Epithelial cell of proximal tubule (primary cell): ENCODE measurements around the gene LOX. TPM values are rescaled to one million over a fixed set of nuclear protein-coding genes. Genes with fewer than 3 reads are reported as not detected.
"Not testable (repeated sequence)": the region's sequence is repeated elsewhere in the genome, so short reads cannot be mapped to it uniquely, and the experiment has no call there.

ENCODE experiments used
- DNase-seq: peaks from one replicate; pipeline ENCODE4 v3.0.0-alpha.2; 2011; ENCODE audit warnings: low read depth
- H3K4me3 ChIP-seq: 2 replicates; pipeline ENCODE4 v1.5.1; 2011; ENCODE audit warnings: low read depth, mild to moderate bottlenecking, low read length
- total RNA-seq: library from RNA; depleted of rRNA; stranded (reverse); fragments of >200 nt; gene quantifications from 2 replicates; pipeline ENCODE4 v1.2.3, GENCODE V29; 2015
- TF ChIP-seq, protein P1 (sequence below): conservative IDR thresholded peaks from 2 replicates; pipeline ENCODE4 v1.5.1; 2012; ENCODE audit warnings: low read depth, mild to moderate bottlenecking, low read length

LOX gene
- total RNA-seq, 1 donor from 2014 or later = 14.9 TPM

DNA sequence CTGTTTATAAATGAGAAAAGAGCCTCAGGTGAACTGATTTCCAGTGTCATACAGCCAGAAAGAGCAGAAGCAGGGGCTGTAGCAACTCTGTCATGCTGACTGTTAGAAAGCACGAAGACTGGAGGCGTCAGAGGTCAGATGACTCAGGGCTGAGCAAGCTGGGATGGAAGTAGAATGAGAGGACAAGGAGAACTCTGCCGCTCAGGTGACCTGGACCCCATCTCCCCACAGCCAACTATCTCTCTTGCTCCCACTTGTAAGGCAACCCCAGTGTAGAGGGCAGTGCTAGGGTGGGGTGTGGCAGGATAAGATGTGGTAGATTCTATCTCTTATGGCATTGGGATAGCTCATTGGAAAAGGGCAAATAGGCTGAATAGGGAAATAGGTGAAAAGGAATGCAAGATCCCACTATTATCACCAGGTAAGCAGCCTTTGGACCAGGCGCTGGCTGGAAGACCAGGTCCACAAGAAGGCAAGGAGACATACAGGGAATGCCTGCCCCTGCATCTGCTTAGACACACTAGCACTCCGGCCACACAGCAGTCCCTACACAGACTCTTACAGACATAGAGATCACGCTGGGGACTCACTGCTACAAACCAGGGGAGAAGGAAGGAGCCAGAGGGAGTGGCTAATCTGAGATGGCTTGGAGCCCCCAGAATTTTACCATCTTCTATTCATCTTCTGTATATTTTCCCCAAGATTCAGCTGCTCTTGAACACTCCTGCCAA, 21.2 kb upstream of the LOX start:
- TF ChIP-seq, protein P1, sequence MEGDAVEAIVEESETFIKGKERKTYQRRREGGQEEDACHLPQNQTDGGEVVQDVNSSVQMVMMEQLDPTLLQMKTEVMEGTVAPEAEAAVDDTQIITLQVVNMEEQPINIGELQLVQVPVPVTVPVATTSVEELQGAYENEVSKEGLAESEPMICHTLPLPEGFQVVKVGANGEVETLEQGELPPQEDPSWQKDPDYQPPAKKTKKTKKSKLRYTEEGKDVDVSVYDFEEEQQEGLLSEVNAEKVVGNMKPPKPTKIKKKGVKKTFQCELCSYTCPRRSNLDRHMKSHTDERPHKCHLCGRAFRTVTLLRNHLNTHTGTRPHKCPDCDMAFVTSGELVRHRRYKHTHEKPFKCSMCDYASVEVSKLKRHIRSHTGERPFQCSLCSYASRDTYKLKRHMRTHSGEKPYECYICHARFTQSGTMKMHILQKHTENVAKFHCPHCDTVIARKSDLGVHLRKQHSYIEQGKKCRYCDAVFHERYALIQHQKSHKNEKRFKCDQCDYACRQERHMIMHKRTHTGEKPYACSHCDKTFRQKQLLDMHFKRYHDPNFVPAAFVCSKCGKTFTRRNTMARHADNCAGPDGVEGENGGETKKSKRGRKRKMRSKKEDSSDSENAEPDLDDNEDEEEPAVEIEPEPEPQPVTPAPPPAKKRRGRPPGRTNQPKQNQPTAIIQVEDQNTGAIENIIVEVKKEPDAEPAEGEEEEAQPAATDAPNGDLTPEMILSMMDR = no peak
- no peak for DNase-seq
- H3K4me3 ChIP-seq = no peak overlapping the region

DNA sequence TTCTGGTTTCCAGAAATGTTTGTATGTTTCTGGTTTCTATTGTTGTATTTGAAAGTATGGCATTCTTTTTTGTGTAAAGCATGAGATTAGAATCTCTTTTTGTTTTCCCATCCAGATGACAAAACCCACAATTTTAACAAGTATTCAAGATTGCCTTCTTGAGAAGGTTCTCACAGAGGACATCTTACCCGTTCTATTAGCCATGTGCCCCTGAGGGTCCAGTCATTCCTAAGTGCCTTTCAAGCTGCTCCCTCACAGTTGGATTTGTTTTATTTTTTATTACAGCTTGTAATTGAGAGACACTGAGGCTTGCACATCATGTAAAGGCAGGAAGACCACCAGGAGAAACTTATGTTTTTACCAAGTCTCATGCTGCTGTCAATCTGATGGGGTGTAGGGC, 19.3 kb upstream of the LOX start:
- TF ChIP-seq, protein P1 = no peak
- DNase-seq = no peak
- no peak overlapping the region for H3K4me3 ChIP-seq

DNA sequence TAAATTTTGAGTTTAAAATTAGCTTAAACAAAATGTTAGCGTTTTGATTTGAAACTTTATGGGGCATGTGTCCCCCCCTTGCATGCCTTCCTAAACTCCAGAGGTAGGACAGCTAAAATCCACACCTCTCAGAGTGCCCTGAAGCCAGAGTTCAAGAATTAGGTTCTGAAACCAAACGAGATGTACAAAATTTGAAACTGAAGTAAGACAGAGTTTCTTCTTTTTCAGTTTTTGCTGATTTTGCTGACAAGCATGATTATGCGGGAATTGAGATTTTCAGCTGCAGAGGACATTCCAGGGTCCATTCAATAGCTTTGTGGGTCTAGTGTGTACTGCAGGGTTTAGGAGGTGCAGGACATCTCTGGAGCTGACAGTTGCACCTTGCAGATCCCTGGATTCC, 17.1 kb upstream of the LOX start:
- TF ChIP-seq, protein P1 = no peak

DNA sequence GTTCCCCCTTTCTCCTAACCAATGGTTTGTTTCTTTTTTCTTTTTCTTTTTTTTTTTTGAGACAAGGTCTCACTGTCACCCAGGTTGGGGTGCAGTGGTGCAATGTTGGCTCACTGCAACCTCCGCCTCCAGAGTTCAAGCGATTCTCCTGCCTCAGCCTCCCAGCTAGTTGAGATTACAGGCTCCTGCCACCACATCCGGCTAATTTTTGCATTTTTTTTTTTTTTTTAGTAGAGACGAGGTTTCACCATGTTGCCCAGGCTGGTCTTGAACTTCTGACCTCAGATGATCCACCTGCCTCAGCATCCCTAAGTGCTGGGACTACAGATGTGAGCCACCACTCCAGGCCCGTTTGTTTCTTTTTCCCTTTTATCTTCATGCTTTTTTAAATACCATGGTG, 16.2 kb upstream of the LOX start:
- not testable (repeated sequence) for DNase-seq, H3K4me3 ChIP-seq

More for the DNA sequence above, 17.1 kb upstream of the LOX start:
- DNase-seq = no peak
- H3K4me3 ChIP-seq = no peak overlapping the region

DNA sequence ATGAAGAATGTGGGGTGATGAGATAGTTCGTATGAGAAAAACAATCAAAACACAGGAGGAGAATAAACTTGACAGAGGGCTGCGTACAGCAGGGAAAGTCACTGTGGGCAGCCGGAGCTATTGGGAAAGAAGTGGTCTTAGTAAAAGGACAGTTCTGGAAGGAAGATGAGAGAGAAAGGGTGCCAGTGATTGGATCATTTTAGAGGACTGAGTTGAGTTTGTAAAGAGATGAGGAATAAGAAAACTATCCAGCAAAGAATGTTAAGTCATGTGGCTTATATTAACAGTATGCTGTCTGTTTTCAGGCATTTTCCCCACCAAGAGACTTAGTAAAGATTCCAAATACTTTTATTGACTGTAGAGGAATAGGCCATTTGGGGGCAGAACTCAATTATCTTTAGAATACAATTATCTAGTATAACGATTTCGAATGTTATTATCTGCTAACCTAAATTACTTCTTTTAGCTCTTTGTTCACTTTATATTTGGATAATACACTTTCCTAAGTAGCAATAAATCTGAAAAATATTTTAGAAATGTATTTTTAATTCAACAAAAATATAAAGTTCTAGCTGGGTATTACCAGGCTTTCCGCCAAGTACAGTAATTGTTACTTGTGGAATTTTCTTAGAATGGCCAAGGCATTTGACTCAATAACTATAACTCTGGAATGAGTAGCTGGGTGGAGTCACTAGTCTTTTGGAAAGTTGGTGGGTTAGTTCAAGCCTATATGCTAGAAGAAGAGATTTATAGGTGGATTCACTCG, 15.5 kb upstream of the LOX start:
- TF ChIP-seq, protein P1 = no peak
- no peak overlapping the region for H3K4me3 ChIP-seq
- DNase-seq = no peak

DNA sequence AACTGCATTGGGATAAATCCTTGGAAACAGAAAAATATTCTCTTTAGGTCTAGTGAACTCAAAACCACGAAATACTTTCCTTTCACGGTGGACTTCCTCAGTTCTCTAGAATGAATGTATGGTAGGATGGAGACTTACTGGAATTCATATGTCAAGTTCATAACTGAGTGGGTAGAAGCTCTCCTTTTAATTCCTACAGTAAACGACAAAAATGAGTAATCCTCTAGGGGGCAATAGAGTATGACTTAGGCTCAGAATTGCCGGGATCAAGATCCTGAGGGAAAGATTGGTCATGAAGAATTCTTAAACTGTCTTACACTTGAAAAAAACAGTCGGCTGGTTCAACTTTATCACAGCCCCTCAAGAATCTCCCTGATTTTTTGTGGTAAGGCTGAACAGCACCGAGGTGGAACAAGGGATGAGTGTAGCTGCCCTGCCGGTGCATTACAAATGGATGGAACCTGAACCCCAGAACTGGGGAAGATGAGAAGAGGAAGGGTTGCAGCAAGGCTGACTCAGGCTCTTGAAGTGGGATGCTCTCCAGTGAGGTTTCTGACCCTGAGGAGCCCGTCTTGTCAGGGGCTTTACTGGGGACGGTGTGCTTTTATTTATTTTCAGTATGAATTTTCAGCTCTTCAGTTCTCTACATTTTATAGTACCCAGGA, 14.0 kb upstream of the LOX start:
- TF ChIP-seq, protein P1 = peak; percentile 79
- DNase-seq = no peak
- no peak overlapping the region for H3K4me3 ChIP-seq
